Placental pericyte (primary cell): ENCODE data around the gene TSHR. TPM values are rescaled to one million over a fixed set of nuclear protein-coding genes. Genes with fewer than 3 reads are reported as not detected.

Source experiments
- total RNA-seq: library from RNA; depleted of rRNA; stranded (reverse); fragments of >200 nt; gene quantifications from 2 replicates; pipeline ENCODE4 v1.2.3, GENCODE V29; 2012

Gene TSHR
- not detected in 2 replicates for total RNA-seq

GRCh38 chr14:80955416-80955941, at the start of gene TSHR:
Gene TSHR, plus strand, starts transcription at chr14:80955621. Its CDS starts 60 bp downstream, at chr14:80955681.

GRCh38 chr14:80941241-80942185, 13.9 kb upstream of the TSHR start, which contains the start of gene CEP128:
Gene CEP128, minus strand, starts transcription at chr14:80941738.

Other genes with a start within 250 kb of the TSHR start
- 3.3 and 20.2 TPM in 2 replicates for gene CEP128, start 13.9 kb upstream of the TSHR start, total RNA-seq